GM21717 (cell line): Measurements from ENCODE around the gene TNIP1.

Experiments
- ATAC-seq: cut with Tn5 transposase; IDR thresholded peaks from one replicate; pipeline ENCODE4 v1.9.1; 2021; ENCODE audit warnings: mild to moderate bottlenecking, moderate library complexity; ENCODE audit not compliant: unreplicated experiment

Gene TNIP1

DNA sequence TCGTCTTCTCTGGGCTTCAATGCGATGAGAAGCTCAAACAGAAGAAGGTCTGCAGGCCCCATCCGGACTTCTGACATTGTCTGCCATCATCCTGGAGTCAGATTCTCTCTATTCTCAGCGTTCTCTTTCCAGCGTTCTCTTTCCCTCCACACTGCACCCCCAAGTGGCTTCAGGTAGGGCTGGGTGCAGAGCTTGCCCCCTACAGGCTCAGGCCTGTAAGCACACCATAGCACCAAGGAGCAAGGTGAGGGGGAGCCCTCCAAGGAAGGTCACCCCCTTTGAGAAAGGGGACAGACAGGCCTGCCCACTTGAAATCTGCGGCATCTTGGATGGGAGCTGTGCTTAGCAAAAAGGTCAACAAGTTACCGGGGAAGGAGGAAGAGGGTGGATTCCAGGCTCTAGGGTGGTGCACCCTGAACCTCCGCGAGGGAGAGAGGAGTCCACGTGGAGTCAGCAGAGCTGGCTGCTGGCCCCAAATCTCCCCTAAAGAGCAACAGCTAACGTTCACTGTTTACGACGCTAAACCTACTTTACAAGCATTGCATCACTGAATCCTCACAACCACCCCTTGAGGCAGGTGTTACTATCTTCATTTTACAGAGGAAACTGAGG, 32.9 kb downstream of the TNIP1 start:
- ATAC-seq: no peak

DNA sequence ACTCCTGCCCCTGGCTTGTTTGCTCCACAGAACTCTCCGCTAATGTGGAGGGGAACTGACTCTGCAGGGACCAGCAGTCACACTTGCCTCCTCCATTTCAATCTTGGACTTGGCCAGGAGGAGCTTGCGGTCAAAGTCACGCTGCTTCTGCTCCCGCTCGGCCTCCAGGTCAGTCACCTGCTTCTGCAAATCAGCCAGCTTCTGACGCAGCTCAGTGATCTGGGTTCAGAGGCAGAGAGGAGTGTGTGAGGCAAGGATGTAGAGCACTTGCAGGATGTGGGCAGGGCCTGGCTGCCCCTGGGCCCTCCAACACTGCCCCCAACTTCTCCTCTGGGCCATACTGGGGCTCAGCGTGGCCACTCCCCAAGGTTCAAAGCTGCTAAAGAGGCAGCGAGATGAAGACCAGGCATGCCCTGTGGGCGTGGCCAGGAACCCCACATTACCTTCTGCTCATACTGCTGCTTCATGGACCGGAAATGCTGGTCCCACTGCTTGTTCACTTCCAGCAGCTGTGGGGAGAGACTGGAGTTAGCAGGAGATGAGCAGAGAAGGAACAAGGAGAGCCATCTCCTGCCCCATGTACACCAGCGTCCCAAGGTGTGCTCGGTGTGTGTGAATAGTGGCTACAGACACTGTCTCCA, 38.3 kb downstream of the TNIP1 start:
- no peak for ATAC-seq

DNA sequence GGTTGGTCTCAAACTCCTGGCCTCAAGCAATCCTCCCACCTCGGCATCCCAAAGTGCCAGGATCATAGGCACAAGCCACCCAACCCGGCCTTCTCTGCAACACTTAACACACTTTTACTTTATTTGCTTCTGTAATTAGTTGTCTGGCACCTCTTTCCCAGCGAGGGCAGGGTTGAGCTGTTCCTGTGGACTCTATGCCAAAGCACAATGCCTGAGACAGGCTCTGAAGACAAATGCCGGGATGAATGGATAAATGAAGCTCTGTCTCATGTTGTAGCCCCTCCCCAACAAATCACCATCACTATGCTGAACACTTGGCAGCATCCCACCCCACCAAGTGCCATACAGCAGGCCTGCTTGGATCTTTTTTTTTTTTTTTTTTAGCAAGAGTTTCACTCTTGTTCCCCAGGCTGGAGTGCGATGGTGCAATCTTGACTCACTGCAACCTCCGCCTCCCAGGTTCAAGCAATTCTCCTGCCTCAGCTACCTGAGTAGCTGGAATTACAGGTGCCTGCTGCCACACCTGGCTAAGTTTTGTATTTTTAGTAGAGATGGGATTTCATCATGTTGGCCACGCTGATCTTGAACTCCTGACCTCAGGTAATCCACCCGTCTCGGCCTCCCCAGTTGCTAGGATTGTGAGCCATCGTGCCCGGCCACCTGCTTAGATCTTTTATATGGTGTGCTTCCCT, 39.1 kb downstream of the TNIP1 start:
- ATAC-seq: no peak

DNA sequence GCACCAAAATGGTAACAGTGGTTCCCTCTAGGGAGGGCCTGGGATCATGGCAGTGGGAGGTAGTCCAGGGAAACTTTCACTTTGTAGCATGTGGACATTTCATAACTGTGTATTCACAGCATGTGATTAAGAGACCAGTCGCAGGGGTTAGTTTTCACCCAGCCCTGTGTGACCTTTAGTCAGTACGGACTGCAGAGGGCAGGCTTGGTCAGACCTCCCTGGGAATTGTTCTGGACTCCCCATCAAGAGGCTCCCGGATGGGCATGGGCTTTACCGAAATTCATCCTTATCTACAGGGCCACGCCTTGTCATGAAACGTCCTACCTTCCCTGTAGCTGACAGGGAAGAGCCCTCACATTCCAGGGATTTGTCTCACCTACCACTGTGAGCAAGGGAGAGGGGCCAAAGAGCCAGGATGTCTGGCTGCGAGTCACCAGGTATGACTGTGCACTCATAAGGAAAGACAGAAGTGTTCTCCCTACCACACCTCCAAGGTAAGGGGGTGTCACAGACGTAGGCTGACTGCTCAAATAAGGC, 40.6 kb downstream of the TNIP1 start:
- no peak for ATAC-seq

DNA sequence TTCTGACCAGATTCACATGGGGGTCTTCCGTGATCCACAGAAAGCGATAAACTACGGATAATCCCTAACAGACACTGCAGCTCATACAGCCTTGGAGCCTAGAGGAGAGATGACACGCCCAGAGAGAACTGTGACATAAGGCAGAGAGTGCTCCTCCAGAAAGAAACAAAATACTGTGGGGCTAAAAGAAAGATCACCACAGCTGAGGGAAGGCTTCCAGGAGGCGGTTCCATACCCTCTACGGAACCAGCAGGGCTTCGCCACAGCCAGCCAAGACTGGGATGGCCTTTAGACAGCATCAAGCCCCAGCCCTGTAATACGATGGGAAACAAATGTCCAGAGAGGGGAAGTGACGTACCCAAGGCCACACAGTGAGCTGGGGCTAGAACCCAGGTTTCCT, 41.2 kb downstream of the TNIP1 start:
- no peak for ATAC-seq

DNA sequence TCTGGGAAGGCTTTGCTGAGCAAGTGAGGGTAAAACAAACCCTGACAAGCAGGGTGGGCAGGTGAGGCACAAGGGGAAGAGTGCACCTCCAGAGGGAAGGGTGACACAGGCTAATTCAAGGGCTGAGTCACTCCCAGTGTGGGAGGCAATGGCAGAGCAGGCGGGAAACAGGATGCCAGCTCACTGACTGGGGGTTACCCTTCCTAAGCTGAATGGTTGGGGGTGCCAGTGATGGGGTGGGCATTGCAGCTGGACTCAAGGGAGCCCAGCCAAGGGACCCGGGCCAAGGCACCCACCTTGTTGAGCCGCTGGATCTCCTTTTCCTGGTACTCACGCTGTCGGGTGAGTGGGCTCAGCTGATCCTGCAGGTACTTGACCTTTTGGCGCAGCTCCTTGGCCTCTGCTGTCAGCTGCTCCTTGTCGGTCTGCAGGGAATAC, 42.0 kb downstream of the TNIP1 start:
- no peak for ATAC-seq

DNA sequence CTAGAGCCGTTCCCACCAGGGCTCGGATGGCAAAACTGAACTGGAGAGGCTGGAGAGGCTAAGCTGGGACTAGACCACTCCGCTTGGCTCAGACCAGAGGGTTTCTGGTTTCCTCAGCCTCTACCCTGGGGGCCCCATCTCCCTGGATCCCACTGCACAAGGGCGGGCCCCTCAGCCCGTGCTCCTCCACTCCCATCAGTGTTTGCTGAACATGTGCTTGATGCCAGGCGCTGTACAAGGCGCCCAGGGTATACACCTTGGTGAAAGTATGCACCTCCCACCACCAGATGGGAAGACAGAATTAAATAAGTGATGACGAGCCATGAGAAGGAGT, 42.5 kb downstream of the TNIP1 start:
- no peak for ATAC-seq

DNA sequence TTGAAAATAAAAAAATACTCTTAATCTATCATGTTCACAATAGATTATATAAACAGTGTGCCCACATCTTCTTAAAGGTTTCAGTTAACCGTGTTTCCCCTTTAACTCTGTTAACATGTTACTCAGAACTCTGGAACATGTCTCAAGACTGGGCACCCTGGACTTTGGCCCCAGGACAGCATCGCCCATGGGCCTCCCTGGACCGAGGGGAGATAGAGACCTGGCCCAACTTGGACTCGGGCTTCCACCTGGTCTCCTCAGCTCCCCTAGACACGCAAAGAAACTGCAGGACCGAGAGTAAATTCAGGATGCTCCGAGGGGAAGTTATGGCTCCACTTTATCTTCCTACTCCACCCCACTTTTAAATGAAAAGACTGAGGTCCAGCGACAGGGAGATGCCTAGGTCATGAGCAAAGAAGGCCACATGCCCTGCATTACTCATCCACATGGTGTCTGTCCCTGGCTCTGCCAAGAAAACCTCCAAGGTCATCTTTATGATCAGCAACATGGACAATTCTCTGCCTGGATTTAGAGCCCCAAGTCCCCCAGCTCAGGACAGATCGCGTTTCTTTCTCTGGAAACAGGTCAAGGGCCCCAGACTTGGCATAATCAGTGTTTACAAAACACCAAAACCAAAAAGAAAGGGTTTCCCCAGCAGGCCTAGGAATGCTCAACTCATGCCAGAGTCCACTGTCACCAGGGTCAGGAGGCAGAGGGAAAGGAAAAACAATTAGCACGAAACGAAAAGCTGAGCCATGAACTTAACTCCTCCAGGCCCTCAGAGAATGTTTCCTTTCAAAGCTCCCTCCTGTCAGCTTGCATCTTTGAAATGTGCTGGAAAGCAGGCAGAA, 43.0 kb downstream of the TNIP1 start:
- no peak for ATAC-seq

DNA sequence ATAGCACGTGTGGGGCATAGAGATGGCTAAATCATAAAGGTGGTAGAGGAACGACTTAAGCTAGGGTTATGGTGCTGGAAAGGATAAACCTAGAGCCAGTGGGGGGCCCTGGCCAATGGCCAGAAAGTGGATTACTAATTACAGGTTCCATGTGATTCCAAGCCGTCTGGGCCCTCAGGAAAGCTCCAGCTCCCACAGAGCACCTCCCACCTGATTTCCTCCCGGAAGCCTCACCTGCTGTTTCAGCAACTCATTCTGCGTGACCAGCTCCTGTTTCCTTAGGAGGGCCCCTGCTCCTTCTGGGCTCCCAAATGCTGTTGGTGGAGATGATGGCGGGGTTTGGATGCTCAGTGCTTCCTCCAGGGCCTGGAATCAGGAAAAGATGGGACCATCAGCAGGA, 44.3 kb downstream of the TNIP1 start:
- ATAC-seq: no peak

DNA sequence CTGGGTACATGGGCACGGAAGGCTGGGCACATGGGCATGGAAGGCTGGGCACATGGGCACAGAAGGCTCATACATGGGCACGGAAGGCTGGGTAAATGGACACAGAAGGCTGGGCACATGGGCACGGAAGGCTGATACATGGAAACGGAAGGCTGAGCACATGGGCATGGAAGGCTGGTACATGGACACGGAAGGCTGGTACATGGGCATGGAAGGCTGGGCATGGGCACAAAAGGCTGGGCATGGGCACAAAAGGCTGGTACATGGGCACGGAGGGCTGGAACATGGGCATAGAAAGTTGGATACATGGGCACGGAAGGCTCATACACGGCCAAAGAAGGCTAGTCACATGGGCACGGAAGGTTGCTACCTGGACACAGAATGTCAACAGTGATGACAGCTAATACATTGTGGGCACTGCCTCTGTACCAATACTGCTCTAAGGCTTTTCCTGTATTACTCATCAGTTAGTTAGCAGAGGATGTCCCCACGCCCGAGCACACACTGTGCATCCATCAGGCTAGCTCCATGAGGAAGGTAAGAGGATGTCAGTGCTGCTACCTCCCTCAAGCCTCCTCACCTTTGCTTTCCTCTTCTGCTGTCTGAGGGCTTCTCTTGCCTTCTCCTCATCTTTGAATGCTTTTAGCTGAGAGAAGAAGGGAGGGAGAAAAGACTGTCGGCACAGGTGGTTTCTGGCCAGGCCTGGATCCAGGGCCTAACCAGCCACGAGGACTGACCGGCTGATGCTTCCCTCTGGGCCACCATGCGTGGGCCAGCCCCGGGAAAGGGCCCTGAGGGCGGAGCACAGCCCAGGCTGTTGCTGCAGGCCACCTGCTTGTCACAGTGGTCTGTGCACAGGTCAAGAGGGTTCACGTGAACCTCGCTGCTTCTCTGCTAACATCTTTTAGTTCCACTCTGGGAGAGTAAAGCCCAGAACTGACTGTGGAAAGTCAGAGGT, 46.1 kb downstream of the TNIP1 start:
- no peak for ATAC-seq

DNA sequence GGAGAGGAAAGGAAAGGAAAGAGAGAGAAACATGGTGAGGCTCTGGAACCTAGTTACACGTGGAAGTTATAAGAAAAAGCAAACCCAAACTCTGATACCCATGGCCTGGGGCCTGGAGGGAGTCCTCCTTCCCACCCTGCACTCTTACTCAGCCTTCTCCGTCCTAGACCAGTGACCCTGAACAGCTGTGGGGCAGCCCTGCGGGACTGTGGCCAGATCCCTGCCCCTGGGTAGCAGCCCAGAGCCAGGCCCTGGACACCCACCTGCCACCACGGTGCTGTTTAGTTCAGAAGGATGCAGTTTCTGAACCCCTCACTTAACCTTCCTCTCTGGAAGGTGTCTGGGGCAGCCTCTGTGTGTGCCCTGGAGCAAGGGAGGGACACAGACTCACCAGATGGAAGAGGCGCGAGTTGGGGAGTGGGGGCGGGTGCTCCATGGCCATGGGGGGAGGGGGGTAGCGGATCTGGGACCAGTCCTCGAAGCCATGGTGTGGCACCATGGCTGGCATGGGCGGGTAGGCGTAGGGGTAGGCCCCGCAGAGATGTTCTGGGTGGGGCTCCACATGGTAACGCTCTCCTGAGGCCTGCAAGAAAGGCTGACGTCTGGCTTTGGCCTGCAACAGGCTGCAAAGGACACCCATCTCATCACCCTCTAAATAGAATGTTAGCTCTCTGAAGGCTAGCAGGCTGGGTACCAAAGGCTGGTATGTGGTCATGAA, 47.5 kb downstream of the TNIP1 start:
- no peak for ATAC-seq

DNA sequence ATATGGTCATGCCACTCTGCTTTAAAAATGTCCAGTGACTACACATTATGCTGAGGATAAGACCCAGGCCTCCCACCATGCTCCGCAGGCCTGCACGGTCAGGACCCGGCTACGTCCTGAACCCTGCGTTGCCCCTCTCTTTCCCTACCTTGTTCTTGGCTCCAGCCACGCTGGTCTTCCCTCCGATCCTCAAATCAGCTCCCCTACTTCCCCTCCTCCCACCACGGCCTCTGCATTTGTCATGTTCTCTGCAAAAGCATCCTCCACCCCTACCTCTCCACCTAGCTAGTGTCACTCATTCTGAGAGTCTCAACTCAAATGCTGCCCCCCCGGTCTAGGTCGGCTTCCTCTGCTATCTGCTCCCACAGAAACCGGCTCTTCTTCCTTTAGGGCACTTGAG, 49.3 kb downstream of the TNIP1 start:
- ATAC-seq: no peak

DNA sequence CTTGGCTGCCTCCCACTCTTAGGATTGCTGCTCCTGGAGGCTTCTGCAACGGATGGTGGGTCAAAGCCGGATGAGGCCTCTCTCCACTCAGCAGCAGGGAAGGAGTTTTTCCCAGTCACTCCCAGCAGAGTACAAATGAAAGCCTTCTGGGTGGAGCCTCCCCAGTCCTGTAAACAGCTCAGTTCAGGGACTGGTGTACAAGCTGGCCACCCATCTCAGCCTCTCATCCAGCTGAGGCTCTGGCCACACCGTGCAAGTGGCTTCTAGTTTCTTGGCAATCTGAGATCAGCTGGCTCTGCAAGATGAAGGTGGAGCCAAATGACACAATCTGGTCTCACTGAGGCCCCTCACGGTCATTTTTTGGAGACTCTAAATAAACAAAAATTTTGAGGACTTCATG, 50.5 kb downstream of the TNIP1 start:
- ATAC-seq: no peak

DNA sequence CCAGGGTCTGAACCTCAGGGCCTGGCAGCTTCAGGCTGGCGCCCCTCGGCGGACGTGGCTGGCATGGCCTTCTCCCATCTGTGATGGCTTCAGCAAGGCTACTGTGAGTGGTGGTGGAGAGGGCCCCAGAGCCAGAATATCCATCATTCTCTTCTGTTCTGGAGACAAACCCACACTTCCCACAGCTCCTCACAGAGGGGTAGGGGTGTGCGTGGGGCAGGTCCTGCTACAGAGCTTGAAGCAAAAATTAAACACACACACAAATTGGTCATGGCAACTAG, 50.8 kb downstream of the TNIP1 start:
- ATAC-seq: no peak

DNA sequence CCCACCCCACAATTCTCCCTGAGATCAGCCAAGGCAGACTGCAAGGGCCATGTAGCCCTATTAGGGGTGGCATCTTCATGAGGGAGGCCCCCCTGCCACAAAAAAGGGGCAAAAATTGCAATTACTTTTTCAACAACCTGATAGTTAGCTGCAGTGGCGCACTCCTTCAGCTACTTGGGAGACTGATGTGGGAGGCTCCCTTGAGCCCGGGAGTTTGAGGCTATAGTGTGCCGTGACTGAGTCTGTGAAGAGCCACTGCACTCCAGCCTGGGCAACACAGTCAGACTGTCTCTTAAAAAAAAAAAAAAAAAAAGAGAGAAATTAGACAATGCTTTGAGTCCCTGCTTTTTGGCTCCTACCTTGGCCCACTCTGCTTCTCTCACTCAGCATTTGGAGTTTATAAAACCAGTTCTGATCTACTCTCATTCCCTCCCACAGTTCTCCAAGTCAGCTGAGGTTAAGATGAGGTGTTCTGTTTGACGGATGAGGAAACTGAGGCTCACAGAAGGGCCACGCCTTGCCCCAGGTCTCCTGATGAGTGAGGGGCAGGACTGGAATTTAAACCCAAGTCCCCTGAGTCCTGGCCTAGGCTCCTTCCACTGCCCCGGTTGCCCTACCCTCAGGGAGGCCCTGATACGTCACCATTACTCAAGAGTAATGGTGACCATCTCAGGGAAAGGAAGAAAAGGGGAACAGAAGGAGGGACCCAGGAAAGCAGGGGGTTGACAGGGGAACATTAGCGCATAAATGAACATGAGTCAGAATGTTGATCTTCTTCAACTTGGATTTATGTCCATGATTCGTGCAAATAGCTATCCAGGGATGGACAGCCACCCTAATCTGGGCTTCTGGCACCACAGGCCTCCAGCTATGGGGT, 51.4 kb downstream of the TNIP1 start:
- no peak for ATAC-seq

DNA sequence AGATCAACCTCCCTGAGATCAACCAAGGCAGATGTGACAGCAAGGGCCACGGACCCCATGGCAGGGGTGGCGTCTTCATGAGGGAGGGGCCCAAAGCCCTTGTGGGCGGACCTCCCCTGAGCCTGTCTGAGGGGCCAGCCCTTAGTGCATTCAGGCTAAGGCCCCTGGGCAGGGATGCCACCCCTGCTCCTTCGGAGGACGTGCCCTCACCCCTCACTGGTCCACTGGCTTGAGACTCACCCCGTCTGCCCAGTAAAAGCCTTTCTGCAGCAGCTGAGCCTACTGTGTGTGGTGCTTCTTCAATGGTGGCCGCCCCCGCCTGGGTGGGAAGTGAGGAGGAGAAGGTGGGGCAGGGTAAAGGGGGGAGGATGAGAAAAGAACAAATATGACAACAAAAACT, 52.1 kb downstream of the TNIP1 start:
- ATAC-seq: no peak

DNA sequence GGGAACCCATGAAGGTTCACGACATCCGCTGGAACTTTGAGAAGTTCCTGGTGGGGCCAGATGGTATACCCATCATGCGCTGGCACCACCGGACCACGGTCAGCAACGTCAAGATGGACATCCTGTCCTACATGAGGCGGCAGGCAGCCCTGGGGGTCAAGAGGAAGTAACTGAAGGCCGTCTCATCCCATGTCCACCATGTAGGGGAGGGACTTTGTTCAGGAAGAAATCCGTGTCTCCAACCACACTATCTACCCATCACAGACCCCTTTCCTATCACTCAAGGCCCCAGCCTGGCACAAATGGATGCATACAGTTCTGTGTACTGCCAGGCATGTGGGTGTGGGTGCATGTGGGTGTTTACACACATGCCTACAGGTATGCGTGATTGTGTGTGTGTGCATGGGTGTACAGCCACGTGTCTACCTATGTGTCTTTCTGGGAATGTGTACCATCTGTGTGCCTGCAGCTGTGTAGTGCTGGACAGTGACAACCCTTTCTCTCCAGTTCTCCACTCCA, 52.8 kb downstream of the TNIP1 start:
- ATAC-seq: no peak

DNA sequence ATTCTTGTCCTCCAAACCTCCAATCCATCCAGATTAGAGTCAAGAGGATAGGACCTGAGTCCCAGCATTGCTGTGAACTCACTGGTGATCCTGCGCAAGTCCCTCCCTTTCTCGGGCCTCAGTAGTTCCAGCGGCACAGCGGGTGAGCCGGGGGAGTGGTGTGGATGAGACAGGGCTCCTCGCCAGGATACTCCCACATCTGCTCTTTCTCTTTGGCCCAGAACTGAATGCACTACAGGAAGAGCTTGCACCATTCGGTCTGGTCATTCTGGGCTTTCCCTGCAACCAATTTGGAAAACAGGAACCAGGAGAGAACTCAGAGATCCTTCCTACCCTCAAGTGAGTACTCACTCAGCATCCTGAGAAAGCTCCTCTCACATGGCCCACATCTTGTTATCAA, 54.2 kb downstream of the TNIP1 start:
- ATAC-seq: no peak

DNA sequence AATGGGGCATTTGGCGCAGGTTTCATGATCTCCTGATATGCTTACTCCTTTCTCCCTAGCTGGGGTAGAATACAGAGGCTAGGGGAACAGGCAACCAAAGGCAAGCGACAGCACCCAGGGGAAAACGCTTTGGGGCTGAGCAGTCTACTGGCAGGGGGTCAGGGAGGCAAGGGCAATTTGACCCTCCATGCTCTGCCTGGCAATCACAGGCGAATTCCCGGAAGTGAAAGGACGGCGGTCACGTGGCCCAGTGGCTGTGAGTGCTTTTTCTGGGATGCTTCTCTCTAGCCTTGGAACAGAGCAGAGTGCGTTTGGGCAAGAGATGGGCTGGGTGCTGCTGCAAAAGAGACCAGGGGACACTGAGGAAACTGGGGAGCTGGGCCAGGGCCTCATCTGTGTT, 54.7 kb downstream of the TNIP1 start:
- no peak for ATAC-seq
